Retinal pigment epithelial cell (primary cell): ENCODE data around the gene PBRM1.
"Not testable (repeated sequence)": the region's sequence is repeated elsewhere in the genome, so short reads cannot be mapped to it uniquely, and the experiment has no call there.

Source experiments
- DNase-seq: peaks from one replicate; pipeline ENCODE4 v3.0.0-alpha.2; 2010; ENCODE audit warnings: low read depth
- H3K4me3 ChIP-seq: 2 replicates; pipeline ENCODE4 v1.5.1; 2011; ENCODE audit warnings: mild to moderate bottlenecking, low read length, control low read depth, moderate library complexity
- TF ChIP-seq, protein P1 (sequence below): conservative IDR thresholded peaks from 2 replicates; pipeline ENCODE4 v1.5.1; 2011; ENCODE audit warnings: low read depth, low read length, control low read depth, inconsistent platforms

PBRM1 gene

GRCh38 chr3:52685709-52686691, at the start of gene PBRM1, which contains the start of gene GNL3:
TSS of gene PBRM1 (minus strand) at chr3:52685913.
TSS of gene GNL3 (plus strand) at chr3:52686032. CDS start at chr3:52686093, 61 bp downstream.
- peak; percentile 81 for DNase-seq
- peak within 1 kb of the TSS; percentile 96 for H3K4me3 ChIP-seq
- TF ChIP-seq, protein P1, sequence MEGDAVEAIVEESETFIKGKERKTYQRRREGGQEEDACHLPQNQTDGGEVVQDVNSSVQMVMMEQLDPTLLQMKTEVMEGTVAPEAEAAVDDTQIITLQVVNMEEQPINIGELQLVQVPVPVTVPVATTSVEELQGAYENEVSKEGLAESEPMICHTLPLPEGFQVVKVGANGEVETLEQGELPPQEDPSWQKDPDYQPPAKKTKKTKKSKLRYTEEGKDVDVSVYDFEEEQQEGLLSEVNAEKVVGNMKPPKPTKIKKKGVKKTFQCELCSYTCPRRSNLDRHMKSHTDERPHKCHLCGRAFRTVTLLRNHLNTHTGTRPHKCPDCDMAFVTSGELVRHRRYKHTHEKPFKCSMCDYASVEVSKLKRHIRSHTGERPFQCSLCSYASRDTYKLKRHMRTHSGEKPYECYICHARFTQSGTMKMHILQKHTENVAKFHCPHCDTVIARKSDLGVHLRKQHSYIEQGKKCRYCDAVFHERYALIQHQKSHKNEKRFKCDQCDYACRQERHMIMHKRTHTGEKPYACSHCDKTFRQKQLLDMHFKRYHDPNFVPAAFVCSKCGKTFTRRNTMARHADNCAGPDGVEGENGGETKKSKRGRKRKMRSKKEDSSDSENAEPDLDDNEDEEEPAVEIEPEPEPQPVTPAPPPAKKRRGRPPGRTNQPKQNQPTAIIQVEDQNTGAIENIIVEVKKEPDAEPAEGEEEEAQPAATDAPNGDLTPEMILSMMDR, result no peak

- no peak for DNase-seq
- no peak overlapping the region for H3K4me3 ChIP-seq
- TF ChIP-seq, protein P1, result no peak
Observed at GRCh38 chr3:52733256-52733891, 47.7 kb upstream of the PBRM1 start.

- H3K4me3 ChIP-seq, result no peak overlapping the region
- TF ChIP-seq, protein P1, result no peak
- DNase-seq, result no peak
Observed at GRCh38 chr3:52731590-52731989, 45.9 kb upstream of the PBRM1 start.

GRCh38 chr3:52730681-52731080, 45.0 kb upstream of the PBRM1 start:
- TF ChIP-seq, protein P1, result no peak
- no peak overlapping the region for H3K4me3 ChIP-seq
- DNase-seq, result no peak

GRCh38 chr3:52728753-52729152, 43.0 kb upstream of the PBRM1 start:
- not testable (repeated sequence) for H3K4me3 ChIP-seq, DNase-seq

GRCh38 chr3:52724511-52724910, 38.8 kb upstream of the PBRM1 start:
- no peak overlapping the region for H3K4me3 ChIP-seq
- TF ChIP-seq, protein P1, result no peak
- DNase-seq, result no peak

DNA sequence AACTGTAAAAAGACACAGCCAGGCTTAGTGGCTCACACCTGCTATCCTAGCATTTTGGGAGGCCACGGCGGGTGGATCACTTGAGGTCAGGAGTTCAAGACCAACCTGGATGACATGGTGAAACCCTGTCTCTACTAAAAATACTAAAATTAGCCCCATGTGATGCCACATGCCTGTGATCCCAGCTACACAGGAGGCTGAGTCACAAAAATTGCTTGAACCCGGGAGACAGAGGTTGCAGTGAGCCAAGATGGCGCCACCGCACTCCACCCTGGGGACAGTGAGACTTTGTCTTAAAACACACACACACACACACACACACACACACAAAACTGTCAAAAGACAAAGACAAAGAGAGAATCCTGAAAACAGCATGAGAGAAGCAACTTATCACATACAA, 38.2 kb upstream of the PBRM1 start:
- H3K4me3 ChIP-seq, result no peak overlapping the region
- TF ChIP-seq, protein P1, result no peak
- no peak for DNase-seq
